ENCODE measurements around the gene IQCK.

DNA sequence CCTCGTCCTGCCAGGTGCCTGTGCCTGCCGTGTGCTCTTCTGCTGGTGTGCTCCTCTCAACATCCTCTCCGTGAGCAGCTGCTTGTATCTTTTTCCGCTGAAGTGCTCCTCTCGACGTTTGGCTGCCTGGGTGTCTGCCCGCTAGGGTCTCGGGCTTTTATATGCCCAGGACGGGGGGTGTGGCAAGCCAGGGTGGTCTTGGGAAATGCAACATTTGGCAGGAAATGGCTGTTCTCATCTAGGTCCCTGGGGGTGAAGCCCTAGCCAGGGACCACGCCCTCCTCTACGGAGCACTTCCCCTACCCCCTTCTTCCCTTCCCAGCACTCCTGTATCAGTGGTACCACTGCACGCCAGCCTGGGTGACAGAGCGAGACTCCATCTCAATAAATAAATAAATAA, 49.4 kb downstream of the IQCK start:
- TF ChIP-seq POLR2A (IDR thresholded peaks at IDR 0.05), result no peak
- TF ChIP-seq, protein P1, sequence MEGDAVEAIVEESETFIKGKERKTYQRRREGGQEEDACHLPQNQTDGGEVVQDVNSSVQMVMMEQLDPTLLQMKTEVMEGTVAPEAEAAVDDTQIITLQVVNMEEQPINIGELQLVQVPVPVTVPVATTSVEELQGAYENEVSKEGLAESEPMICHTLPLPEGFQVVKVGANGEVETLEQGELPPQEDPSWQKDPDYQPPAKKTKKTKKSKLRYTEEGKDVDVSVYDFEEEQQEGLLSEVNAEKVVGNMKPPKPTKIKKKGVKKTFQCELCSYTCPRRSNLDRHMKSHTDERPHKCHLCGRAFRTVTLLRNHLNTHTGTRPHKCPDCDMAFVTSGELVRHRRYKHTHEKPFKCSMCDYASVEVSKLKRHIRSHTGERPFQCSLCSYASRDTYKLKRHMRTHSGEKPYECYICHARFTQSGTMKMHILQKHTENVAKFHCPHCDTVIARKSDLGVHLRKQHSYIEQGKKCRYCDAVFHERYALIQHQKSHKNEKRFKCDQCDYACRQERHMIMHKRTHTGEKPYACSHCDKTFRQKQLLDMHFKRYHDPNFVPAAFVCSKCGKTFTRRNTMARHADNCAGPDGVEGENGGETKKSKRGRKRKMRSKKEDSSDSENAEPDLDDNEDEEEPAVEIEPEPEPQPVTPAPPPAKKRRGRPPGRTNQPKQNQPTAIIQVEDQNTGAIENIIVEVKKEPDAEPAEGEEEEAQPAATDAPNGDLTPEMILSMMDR (IDR thresholded peaks at IDR 0.05), result no peak

Measured in heart left ventricle (tissue), 13 donors.